Esophagus (tissue), 2 donors: Measurements from ENCODE around the gene TMEM39A. TPM values are rescaled to one million over a fixed set of nuclear protein-coding genes. Genes with fewer than 3 reads are reported as not detected.

ENCODE experiments used
- H3K27ac ChIP-seq, 2 donors: one replicate each; pipeline ENCODE4 v1.5.1; 2013; ENCODE audit warnings: low read depth in 2 of 2, mild to moderate bottlenecking in 2 of 2, inconsistent platforms in 1 of 2, low read length in 1 of 2, moderate library complexity in 1 of 2
- H3K27me3 ChIP-seq, 2 donors: one replicate each; pipeline ENCODE4 v1.6.1; 2013; ENCODE audit warnings: low read length in 2 of 2, control low read depth in 1 of 2, mild to moderate bottlenecking in 1 of 2; ENCODE audit not compliant: insufficient read depth in 2 of 2, control insufficient read depth in 1 of 2
- H3K36me3 ChIP-seq, 2 donors: one replicate each; pipeline ENCODE4 v1.6.1; 2013; ENCODE audit warnings: low read length in 1 of 2; ENCODE audit not compliant: control insufficient read depth in 2 of 2, insufficient read depth in 2 of 2
- H3K4me1 ChIP-seq, 2 donors: one replicate each; pipeline ENCODE4 v1.6.1; 2013; ENCODE audit warnings: low read length in 1 of 2; ENCODE audit not compliant: control insufficient read depth in 2 of 2, insufficient read depth in 2 of 2
- H3K4me3 ChIP-seq, 2 donors: one replicate each; pipeline ENCODE4 v1.5.1; 2013; ENCODE audit warnings: low read length in 2 of 2, mild to moderate bottlenecking in 2 of 2, low read depth in 1 of 2, moderate library complexity in 1 of 2
- H3K9me3 ChIP-seq, 2 donors: one replicate each; pipeline ENCODE4 v1.6.1; 2013; ENCODE audit warnings: mild to moderate bottlenecking in 2 of 2, low read depth in 1 of 2, low read length in 1 of 2, moderate library complexity in 1 of 2; ENCODE audit not compliant: control insufficient read depth in 2 of 2, insufficient read depth in 1 of 2
- WGBS, 2 donors: extraction: QIAGEN DNeasy Blood & Tissue Kit; methylation state at CpG; one replicate each; pipeline ENCODE4 v1.1.7; 2013; 5-methylcytosine and 5-hydroxymethylcytosine counted together
- polyA plus RNA-seq, 2 donors: library from polyadenylated mRNA; stranded (reverse); fragments of 200-250 nt; gene quantifications; one replicate each; pipeline ENCODE4 v1.2.3, GENCODE V29; 2013
- donor health status: healthy with polysubstance abuse.
- donor health status: Bipolar disorder and iron deficiency.

Gene TMEM39A
- polyA plus RNA-seq, 2 donors, result 4.4 to 6.2 TPM

DNA sequence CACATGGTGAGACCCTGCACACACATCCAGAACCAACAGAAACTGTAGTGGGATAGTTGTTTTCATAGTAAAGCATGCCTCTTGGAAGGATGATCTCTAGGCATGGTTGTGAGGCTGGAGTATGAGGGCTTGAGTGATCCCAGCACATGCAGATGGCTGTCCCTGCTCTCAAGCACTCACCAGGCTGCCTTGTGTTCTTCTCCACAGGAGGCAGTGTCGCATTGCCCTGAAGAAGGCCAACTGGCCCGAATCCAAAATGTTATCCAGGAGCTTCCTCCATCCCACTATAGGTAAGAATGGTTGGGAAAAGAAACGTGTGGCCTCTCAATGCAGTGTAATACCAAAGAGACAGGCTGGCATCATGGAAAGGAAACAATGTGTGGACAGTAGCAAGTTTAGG, 82.7 kb downstream of the TMEM39A start:
- H3K27ac ChIP-seq, result no peak overlapping the region
- H3K9me3 ChIP-seq, result no peaks in the 10 kb centered on the region
- no peak overlapping the region for H3K4me3 ChIP-seq
- WGBS, 2 donors, result 67 to 70% methylated on average over 3 of the region's 3 CpGs
- no peaks in the 10 kb centered on the region for H3K4me1 ChIP-seq
- no peaks in the 10 kb centered on the region for H3K27me3 ChIP-seq
- peaks cover 0 to 3% of the 10 kb centered on the region in 2 donors for H3K36me3 ChIP-seq

Other genes starting within 250 kb of the TMEM39A start
- 10 to 100 TPM; 16.5 to 18.4 TPM for gene B4GALT4, start 222.7 kb downstream of the TMEM39A start, polyA plus RNA-seq
- gene ARHGAP31, start 169.2 kb downstream of the TMEM39A start, polyA plus RNA-seq, result 1 to 10 TPM; 1.6 TPM
- 1 to 10 TPM; 5.2 to 7.8 TPM for gene POGLUT1, start 5.3 kb upstream of the TMEM39A start, polyA plus RNA-seq
- 10 to 100 TPM; 46.3 to 54.8 TPM for gene TIMMDC1, start 34.9 kb upstream of the TMEM39A start, polyA plus RNA-seq
- gene CD80, start 96.0 kb upstream of the TMEM39A start, polyA plus RNA-seq, result under 1 TPM in 1 of 2 donors, not detected in 1; 0.04 TPM
- 1 to 10 TPM; 1.2 to 1.3 TPM for gene ADPRH, start 115.9 kb upstream of the TMEM39A start, polyA plus RNA-seq
- gene PLA1A, start 134.3 kb upstream of the TMEM39A start, polyA plus RNA-seq, result 1 to 10 TPM in 1 of 2 donors, under 1 TPM in 1; 0.10 to 1.1 TPM
- gene POPDC2, start 197.0 kb upstream of the TMEM39A start, polyA plus RNA-seq, result 1 to 10 TPM; 1.4 to 1.8 TPM
- gene COX17, start 213.8 kb upstream of the TMEM39A start, polyA plus RNA-seq, result 100 to 1,000 TPM in 1 of 2 donors, 10 to 100 TPM in 1; 72.7 to 116 TPM
- under 1 TPM; 0.44 to 0.45 TPM for gene CFAP91, start 239.4 kb upstream of the TMEM39A start, polyA plus RNA-seq